Large intestine (tissue), 3 donors: Measurements from ENCODE around the gene GBF1. TPM values are rescaled to one million over a fixed set of nuclear protein-coding genes. Genes with fewer than 3 reads are reported as not detected.

Experiments
- DNase-seq, 2 donors: peaks; one replicate each; pipeline versions ENCODE4 v3.0.0 to v3.0.0-alpha.2; 2013
- H3K27ac ChIP-seq: one replicate; pipeline ENCODE4 v1.5.1; 2013; ENCODE audit warnings: low read length
- H3K27me3 ChIP-seq: 2 replicates; pipeline ENCODE4 v1.6.1; 2013; ENCODE audit warnings: low read length; ENCODE audit not compliant: control insufficient read depth, insufficient read depth
- H3K36me3 ChIP-seq: 2 replicates; pipeline ENCODE4 v1.6.1; 2013; ENCODE audit warnings: low read length; ENCODE audit not compliant: control insufficient read depth, insufficient read depth
- H3K4me1 ChIP-seq: one replicate; pipeline ENCODE4 v1.6.1; 2013; ENCODE audit warnings: low read length; ENCODE audit not compliant: control insufficient read depth, insufficient read depth
- H3K4me3 ChIP-seq: one replicate; pipeline ENCODE4 v1.5.1; 2013; ENCODE audit warnings: low read length
- H3K9me3 ChIP-seq: one replicate; pipeline ENCODE4 v1.6.1; 2013; ENCODE audit warnings: mild to moderate bottlenecking, low read depth, low read length, moderate library complexity; ENCODE audit not compliant: control insufficient read depth
- WGBS: methylation state at CpG from one replicate; pipeline ENCODE4 v1.1.5; 2013; ENCODE audit warnings: low lambda C conversion rate; ENCODE audit not compliant: insufficient coverage; 5-methylcytosine and 5-hydroxymethylcytosine counted together
- polyA plus RNA-seq: library from polyadenylated mRNA; unstranded; fragments of 120-200 nt; gene quantifications from one replicate; pipeline ENCODE4 v1.2.1, GENCODE V29; 2013

Gene GBF1
- polyA plus RNA-seq, 1 donor: 44.0 TPM

DNA sequence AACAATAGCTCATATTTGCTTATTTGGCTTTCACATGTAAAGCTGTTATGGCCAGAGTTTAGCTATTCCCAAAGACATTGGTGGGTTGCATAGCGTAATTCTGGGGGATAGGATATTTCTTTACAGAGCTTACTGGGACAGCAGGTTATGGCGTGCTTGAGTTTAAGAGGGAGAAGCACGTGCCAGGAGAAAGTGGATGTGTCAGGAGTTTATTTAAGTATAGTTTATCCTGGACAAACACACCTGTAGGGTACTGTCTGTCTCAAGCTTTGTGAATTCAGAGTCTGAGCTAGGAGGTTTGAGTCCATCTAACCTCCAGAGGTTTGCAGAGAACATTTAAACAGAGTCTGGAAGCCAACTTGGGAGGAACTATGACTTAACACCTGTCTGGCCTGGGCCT is 21.3 kb downstream of the GBF1 start:
- H3K4me1 ChIP-seq: peaks cover 4% of the 10 kb centered on the region
- 75% methylated on average over 2 of the region's 3 CpGs for WGBS
- peaks cover 30% of the 10 kb centered on the region for H3K36me3 ChIP-seq
- no peak for DNase-seq
- no peak overlapping the region for H3K27ac ChIP-seq
- H3K4me3 ChIP-seq: no peak overlapping the region
- H3K27me3 ChIP-seq: no peaks in the 10 kb centered on the region
- no peaks in the 10 kb centered on the region for H3K9me3 ChIP-seq

DNA sequence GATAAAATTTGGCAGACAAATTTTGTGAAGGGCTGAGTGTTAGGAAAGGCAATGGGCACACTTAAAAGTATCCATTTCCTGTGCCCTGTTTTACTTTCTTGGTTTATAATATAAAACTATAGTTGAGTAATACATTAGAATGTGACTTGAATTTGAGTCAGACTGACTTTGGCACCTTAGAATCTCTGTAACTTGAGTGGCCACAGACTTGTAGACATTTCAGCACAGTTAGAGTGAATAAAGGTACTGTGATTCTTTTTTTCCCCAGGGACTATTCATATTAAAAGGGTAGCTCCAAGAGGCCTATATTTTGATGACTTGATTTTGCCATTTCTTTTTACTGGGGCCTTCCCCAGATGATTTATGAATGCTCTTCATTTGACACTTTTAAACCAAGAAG is 22.4 kb downstream of the GBF1 start:
- Histone ChIP-seq H3K27me3 (no peaks in the 10 kb centered on the region), H3K4me1 (peaks cover 4% of the 10 kb centered on the region)

GRCh38 chr10:102268375-102268888 is 23.1 kb downstream of the GBF1 start:
- no peaks in the 10 kb centered on the region for H3K4me1 ChIP-seq
- no peaks in the 10 kb centered on the region for H3K9me3 ChIP-seq
- H3K36me3 ChIP-seq: peaks cover 16% of the 10 kb centered on the region
- no peak for DNase-seq
- H3K27ac ChIP-seq: no peak overlapping the region
- H3K4me3 ChIP-seq: no peak overlapping the region
- no peaks in the 10 kb centered on the region for H3K27me3 ChIP-seq

More for the DNA sequence above, 22.4 kb downstream of the GBF1 start:
- Histone ChIP-seq H3K36me3 (peaks cover 21% of the 10 kb centered on the region), H3K4me3 (no peak overlapping the region), H3K27ac (no peak overlapping the region), H3K9me3 (no peaks in the 10 kb centered on the region)
- no peak for DNase-seq

DNA sequence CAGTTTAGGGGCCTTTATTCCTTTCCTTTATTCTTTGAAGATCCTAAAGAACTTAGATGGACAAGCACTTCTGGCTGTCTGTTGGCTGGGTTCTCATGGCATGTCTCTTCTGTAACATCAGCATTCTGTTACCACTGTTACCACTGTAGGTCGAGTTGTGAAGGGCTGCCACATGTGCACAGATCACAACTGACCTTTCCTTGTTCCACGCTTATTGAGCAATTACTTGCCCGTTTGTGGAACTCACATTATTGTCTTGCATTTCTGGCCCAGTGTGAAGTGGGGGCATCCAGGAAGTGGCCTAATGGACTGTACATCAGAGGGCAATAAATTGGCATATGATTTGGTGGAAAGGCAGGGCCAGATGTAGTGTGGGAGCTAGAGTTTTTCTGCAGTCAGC is 23.7 kb downstream of the GBF1 start:
- Histone ChIP-seq H3K36me3 (peaks cover 16% of the 10 kb centered on the region), H3K4me1 (no peaks in the 10 kb centered on the region), H3K4me3 (no peak overlapping the region), H3K27ac (no peak overlapping the region), H3K27me3 (no peaks in the 10 kb centered on the region), H3K9me3 (no peaks in the 10 kb centered on the region)
- DNase-seq: peak; percentile 37 to 54
- WGBS: no CpG with 5 or more reads among the region's 3 CpGs

- no peaks in the 10 kb centered on the region for H3K4me1 ChIP-seq
- DNase-seq: no peak
Observed at GRCh38 chr10:102274062-102274461, 28.7 kb downstream of the GBF1 start.

GRCh38 chr10:102275343-102275742 is 30.0 kb downstream of the GBF1 start:
- Histone ChIP-seq H3K4me3 (no peak overlapping the region), H3K36me3 (no peaks in the 10 kb centered on the region), H3K27ac (no peak overlapping the region), H3K4me1 (peaks cover 4% of the 10 kb centered on the region), H3K9me3 (no peaks in the 10 kb centered on the region), H3K27me3 (no peaks in the 10 kb centered on the region)
- WGBS: no CpG with 5 or more reads among the region's 2 CpGs
- no peak for DNase-seq

More at GRCh38 chr10:102274062-102274461, 28.7 kb downstream of the GBF1 start:
- peaks cover under 1% of the 10 kb centered on the region for H3K36me3 ChIP-seq
- no peak overlapping the region for H3K4me3 ChIP-seq
- H3K27me3 ChIP-seq: no peaks in the 10 kb centered on the region
- H3K27ac ChIP-seq: no peak overlapping the region
- no CpG with 5 or more reads among the region's 1 CpG for WGBS
- H3K9me3 ChIP-seq: no peaks in the 10 kb centered on the region

- Histone ChIP-seq H3K4me3 (no peak overlapping the region), H3K27me3 (no peaks in the 10 kb centered on the region), H3K36me3 (peaks cover 6% of the 10 kb centered on the region), H3K9me3 (no peaks in the 10 kb centered on the region), H3K27ac (no peak overlapping the region), H3K4me1 (peaks cover 4% of the 10 kb centered on the region)
- DNase-seq: no peak
Observed at GRCh38 chr10:102279104-102279503, 33.8 kb downstream of the GBF1 start.

DNA sequence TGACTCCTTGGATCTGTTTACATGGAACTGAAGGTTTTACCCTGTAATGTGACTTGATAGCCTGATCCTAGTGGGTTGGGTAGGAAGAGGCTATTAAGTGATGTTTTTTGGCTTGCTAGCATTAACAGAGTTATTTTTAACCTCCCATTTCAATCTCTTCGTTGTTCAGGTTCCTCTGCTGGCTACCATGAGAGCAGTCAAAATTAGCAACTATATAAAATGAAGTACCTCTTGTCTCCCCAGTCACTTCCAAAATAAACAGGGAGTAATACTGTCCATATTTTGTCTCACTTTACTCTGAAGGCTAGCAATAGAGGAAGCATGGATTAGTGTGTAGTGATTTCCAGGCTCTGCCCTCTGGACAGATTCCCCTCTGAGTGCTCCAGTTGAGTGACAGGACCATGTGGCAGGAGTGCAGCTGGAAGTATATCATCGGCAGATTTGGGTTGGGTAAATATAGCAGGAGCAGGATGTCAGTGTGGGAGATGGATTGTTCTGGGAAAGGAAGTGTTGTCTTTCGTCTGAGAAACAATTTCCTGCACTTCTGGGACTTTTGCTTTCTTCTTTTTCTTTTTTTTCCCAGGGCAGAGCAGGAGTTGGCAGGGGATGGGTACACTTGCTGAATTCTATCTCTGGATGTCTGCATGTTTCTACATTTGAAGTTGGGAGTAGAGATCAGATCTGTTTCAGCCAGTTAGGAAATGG is 35.2 kb downstream of the GBF1 start:
- Histone ChIP-seq H3K9me3 (no peaks in the 10 kb centered on the region), H3K4me3 (no peak overlapping the region), H3K4me1 (peaks cover 4% of the 10 kb centered on the region), H3K36me3 (peaks cover 8% of the 10 kb centered on the region), H3K27ac (no peak overlapping the region), H3K27me3 (no peaks in the 10 kb centered on the region)
- no peak for DNase-seq
- WGBS: 43% methylated on average over 1 of the region's 3 CpGs

- H3K27me3 ChIP-seq: no peaks in the 10 kb centered on the region
- H3K27ac ChIP-seq: no peak overlapping the region
- peaks cover 8% of the 10 kb centered on the region for H3K36me3 ChIP-seq
- no peak for DNase-seq
- no peaks in the 10 kb centered on the region for H3K9me3 ChIP-seq
- peaks cover 4% of the 10 kb centered on the region for H3K4me1 ChIP-seq
- WGBS: 53% methylated on average over 3 of the region's 3 CpGs
- no peak overlapping the region for H3K4me3 ChIP-seq
Observed at GRCh38 chr10:102281102-102281487, 35.8 kb downstream of the GBF1 start.

DNA sequence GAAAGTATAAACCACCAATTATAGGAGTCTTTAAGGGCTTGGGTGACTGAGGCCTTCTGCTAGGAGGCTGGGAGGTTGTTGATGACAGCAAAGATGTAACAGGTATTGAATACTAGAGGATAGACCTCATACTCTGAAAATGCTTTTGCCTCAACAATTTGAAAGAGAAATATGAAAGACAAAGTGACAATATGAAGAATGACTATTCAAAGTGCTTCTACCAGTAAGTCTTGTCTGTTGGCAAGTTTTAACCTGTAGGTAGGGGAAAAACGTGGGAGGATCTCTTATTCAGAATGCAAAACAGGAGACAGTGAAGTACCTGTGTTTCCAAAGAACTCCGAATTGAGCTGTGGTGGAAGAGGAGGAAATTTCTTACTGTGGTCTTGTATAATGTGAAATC is 38.2 kb downstream of the GBF1 start:
- Histone ChIP-seq H3K36me3 (peaks cover 8% of the 10 kb centered on the region), H3K4me3 (no peak overlapping the region), H3K4me1 (peaks cover 4% of the 10 kb centered on the region), H3K27ac (no peak overlapping the region), H3K27me3 (no peaks in the 10 kb centered on the region), H3K9me3 (no peaks in the 10 kb centered on the region)
- no CpG with 5 or more reads among the region's 2 CpGs for WGBS
- DNase-seq: no peak

DNA sequence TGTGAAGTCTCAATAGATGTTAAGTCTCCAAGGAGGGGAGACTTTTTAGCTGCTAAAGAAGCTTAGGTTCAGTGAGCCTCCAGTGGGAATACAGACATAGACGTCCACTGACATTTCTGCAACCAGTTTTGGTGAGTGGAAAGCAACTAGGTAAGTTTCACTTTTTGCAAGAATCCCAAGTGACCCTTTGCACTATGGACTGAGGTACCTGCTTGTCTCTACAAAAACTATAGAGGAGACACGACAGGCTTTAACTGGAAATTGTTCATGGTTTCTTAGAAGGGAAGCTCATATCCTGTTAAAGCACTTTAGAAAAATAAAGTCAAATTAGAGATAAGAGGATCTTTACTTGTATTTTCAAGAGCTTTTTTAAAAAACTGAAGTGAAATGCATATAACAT is 38.6 kb downstream of the GBF1 start:
- Histone ChIP-seq H3K4me1 (peaks cover 4% of the 10 kb centered on the region), H3K27ac (no peak overlapping the region), H3K27me3 (no peaks in the 10 kb centered on the region), H3K36me3 (peaks cover 8% of the 10 kb centered on the region), H3K4me3 (no peak overlapping the region), H3K9me3 (no peaks in the 10 kb centered on the region)
- WGBS: 0% methylated on average over 1 of the region's 2 CpGs
- DNase-seq: peak in 1 of 2 donors; percentile 17
